Activated CD4-positive, alpha-beta memory T cell treated with anti-CD3 and anti-CD28 coated beads for 36 hours (primary cell): ENCODE measurements around the gene MAP3K9. TPM values are rescaled to one million over a fixed set of nuclear protein-coding genes. Genes with fewer than 3 reads are reported as not detected.

ENCODE experiments used
- CTCF ChIA-PET: fragments of 350-600 bp; sonication (Branson Sonifier 250); formaldehyde crosslinking; loops from one replicate; lab custom pipeline; 2021; ENCODE audit warnings: antibody characterized with exemption, inconsistent platforms; lab: Charles Lee
- POLR2A ChIA-PET: fragments of 350-600 bp; sonication (Branson Sonifier 250); formaldehyde crosslinking; loops from one replicate; lab custom pipeline; 2021; ENCODE audit warnings: antibody characterized with exemption; lab: Charles Lee
- DNase-seq: peaks from one replicate; pipeline ENCODE4 v3.0.0-alpha.2; 2020
- H3K27ac Mint-ChIP-seq: one replicate; pipeline ENCODE4 v1.8.0; 2021; ENCODE audit warnings: mixed read lengths
- H3K27me3 Mint-ChIP-seq: one replicate; pipeline ENCODE4 v1.8.0; 2021; ENCODE audit warnings: mixed read lengths
- H3K36me3 Mint-ChIP-seq: one replicate; pipeline ENCODE4 v1.8.0; 2021; ENCODE audit warnings: mixed read lengths
- H3K4me1 Mint-ChIP-seq: one replicate; pipeline ENCODE4 v1.8.0; 2021; ENCODE audit warnings: low read depth, mixed read lengths
- H3K4me3 Mint-ChIP-seq: one replicate; pipeline ENCODE4 v1.8.0; 2021; ENCODE audit warnings: mild to moderate bottlenecking, mixed read lengths
- H3K9me3 Mint-ChIP-seq: one replicate; pipeline ENCODE4 v1.8.0; 2021; ENCODE audit warnings: mixed read lengths
- intact Hi-C: fragments of 100-400 bp; cut with micrococcal nuclease; formaldehyde crosslinking; loops from one replicate; pipeline ENCODE4 v1.15.1; 2023
- total RNA-seq, 2 experiments: library from RNA; stranded (reverse); gene quantifications; one replicate each; pipeline ENCODE4 v1.2.3, GENCODE V29; 2021

MAP3K9 gene
- total RNA-seq, 2 experiments from 2014 or later, result 5.9 to 6.3 TPM

DNA sequence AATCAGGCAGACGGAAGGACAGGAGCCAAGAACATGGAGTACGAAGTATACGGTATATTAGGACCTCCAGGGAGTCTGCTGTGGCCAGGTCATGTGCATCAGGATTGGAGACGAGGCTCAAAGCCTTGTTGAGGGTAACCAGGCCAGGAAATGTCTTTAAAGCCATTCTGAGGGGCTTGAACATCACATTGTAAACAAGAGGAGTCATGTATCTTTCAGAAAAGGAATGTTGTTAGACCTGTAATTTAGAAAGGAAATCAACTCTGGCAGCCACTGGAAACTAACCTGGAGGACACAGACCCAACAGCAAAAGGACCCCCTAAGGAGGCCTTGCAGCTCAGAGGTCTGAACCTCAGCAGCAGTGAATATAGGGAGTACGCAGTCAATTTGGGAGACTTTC is 7.5 kb downstream of the MAP3K9 start:
- Mint-ChIP-seq H3K27ac (no peak overlapping the region), H3K4me1 (peaks cover 10% of the 10 kb centered on the region), H3K27me3 (no peaks in the 10 kb centered on the region), H3K36me3 (peaks cover 8% of the 10 kb centered on the region), H3K9me3 (no peaks in the 10 kb centered on the region), H3K4me3 (no peak overlapping the region)
- ChIA-PET CTCF (no interaction called here), POLR2A (no interaction called here)
- DNase-seq, result no peak
- intact Hi-C loops, result no loop called here

GRCh38 chr14:70796551-70796950 is 12.8 kb downstream of the MAP3K9 start:
- no peaks in the 10 kb centered on the region for H3K4me1 Mint-ChIP-seq
- H3K36me3 Mint-ChIP-seq, result peaks cover 8% of the 10 kb centered on the region
- ChIA-PET CTCF (no interaction called here), POLR2A (no interaction called here)
- intact Hi-C loops, result no loop called here
- H3K9me3 Mint-ChIP-seq, result no peaks in the 10 kb centered on the region
- DNase-seq, result no peak
- no peaks in the 10 kb centered on the region for H3K27me3 Mint-ChIP-seq
- no peak overlapping the region for H3K4me3 Mint-ChIP-seq
- H3K27ac Mint-ChIP-seq, result no peak overlapping the region

- DNase-seq, result no peak
- H3K4me3 Mint-ChIP-seq, result no peak overlapping the region
- H3K27ac Mint-ChIP-seq, result no peak overlapping the region
- H3K27me3 Mint-ChIP-seq, result no peaks in the 10 kb centered on the region
- POLR2A ChIA-PET, result no interaction called here
- no peaks in the 10 kb centered on the region for H3K4me1 Mint-ChIP-seq
- intact Hi-C loops, result no loop called here
- H3K9me3 Mint-ChIP-seq, result no peaks in the 10 kb centered on the region
- no peaks in the 10 kb centered on the region for H3K36me3 Mint-ChIP-seq
- CTCF ChIA-PET, result interaction anchor here (0.7 kb wide), 1 partner anchor 80 kb away, joined by 4 read pairs; no protein-coding TSS in a partner anchor
These were observed 15.0 kb downstream of the MAP3K9 start for GRCh38 chr14:70794294-70794693.

GRCh38 chr14:70793637-70794036 is 15.7 kb downstream of the MAP3K9 start:
- Mint-ChIP-seq H3K27ac (no peak overlapping the region), H3K36me3 (no peaks in the 10 kb centered on the region), H3K4me3 (no peak overlapping the region), H3K9me3 (no peaks in the 10 kb centered on the region), H3K27me3 (no peaks in the 10 kb centered on the region), H3K4me1 (no peaks in the 10 kb centered on the region)
- CTCF ChIA-PET, result interaction anchor here (0.7 kb wide), 1 partner anchor 79 kb away, joined by 4 read pairs; no protein-coding TSS in a partner anchor
- no peak for DNase-seq
- POLR2A ChIA-PET, result no interaction called here
- intact Hi-C loops, result no loop called here

DNA sequence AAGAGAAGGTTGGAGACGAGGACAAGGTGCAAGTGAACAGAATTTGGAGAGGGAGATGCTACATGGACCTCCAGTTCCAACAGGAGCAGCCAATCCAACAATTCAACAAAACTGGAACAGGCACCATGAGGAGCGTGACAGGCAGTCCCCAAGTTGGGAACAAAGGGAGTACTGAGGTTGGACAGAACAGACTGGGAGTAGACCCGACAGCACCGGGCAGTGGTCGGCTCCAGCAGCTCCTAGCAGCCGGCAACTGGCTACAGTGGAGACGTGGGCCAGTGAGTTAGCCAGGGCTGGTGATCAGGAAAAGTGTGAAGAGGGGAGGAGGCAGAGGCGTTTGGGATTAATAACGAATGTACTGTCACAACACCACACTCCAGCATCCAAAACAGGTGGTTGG is 16.4 kb downstream of the MAP3K9 start:
- Mint-ChIP-seq H3K4me3 (no peak overlapping the region), H3K27ac (no peak overlapping the region), H3K36me3 (no peaks in the 10 kb centered on the region), H3K9me3 (no peaks in the 10 kb centered on the region), H3K4me1 (no peaks in the 10 kb centered on the region), H3K27me3 (no peaks in the 10 kb centered on the region)
- POLR2A ChIA-PET, result no interaction called here
- DNase-seq, result no peak
- intact Hi-C loops, result no loop called here
- CTCF ChIA-PET, result no interaction called here

DNA sequence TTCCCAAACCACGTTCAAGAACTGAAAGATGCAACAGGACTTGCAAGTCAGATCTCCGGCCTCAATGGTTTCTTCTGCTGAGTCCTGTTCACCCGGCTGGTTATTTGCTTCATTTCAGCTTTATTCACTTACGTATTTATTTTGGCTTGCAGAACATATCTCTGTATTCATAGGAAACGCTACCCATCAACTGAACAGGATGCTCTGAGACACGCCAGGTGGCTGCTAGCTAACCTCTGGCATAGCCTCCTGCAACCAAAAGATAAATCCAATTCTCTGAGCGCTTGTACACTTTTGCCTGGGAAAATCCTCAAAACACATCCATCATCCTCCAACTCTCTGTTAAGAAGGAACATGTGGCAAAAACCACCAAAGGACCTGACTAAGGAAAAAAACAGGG is 17.3 kb downstream of the MAP3K9 start:
- intact Hi-C loops, result no loop called here
- ChIA-PET CTCF (interaction anchor here (0.7 to 1.6 kb wide), 2 partner anchors 25 to 764 kb away, joined by 3 read pairs; no protein-coding TSS in a partner anchor), POLR2A (no interaction called here)
- DNase-seq, result no peak
- Mint-ChIP-seq H3K4me3 (no peak overlapping the region), H3K36me3 (no peaks in the 10 kb centered on the region), H3K27ac (no peak overlapping the region), H3K27me3 (no peaks in the 10 kb centered on the region), H3K9me3 (no peaks in the 10 kb centered on the region), H3K4me1 (no peaks in the 10 kb centered on the region)

DNA sequence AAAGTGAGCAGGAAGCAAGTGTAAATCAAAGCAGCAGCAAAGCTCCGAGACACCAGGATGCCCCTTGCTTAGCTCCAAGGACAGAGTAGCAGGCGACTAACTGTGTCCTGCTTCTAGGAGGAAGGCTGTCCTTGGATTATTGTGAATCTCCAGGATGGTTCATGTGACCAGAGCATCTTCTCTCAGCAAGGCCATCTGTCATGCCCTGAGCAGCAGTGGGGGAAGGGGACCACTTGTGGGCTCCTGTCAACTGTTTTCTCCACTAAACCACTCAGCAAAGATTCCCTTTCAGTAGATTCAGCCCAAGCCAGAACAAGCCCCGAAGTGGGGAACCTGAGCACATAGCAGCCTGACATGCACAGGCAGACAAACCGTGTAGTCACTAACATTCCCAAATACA is 19.4 kb downstream of the MAP3K9 start:
- H3K27ac Mint-ChIP-seq, result no peak overlapping the region
- H3K36me3 Mint-ChIP-seq, result no peaks in the 10 kb centered on the region
- no peaks in the 10 kb centered on the region for H3K9me3 Mint-ChIP-seq
- ChIA-PET POLR2A (no interaction called here), CTCF (no interaction called here)
- no peaks in the 10 kb centered on the region for H3K27me3 Mint-ChIP-seq
- intact Hi-C loops, result no loop called here
- no peak for DNase-seq
- H3K4me1 Mint-ChIP-seq, result no peaks in the 10 kb centered on the region
- H3K4me3 Mint-ChIP-seq, result no peak overlapping the region

DNA sequence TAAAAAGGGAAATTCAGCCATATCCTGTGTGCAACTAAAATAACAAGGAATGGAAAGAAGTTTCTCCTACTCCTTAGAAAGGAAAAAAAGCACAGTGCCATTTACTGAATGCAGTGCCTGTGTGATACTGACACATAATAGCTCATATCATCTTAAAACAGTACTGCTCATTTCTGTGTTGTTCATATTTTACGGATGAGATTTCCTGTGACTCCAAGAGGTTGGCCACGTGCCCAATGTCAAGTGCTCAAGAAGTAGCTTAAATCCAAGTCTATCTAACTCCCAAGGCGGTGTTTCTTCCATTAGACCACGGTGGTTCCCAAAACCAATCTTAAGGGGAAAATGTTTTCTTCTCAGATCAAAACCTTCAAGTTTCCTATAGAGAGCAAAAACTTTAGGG is 20.0 kb downstream of the MAP3K9 start:
- Mint-ChIP-seq H3K36me3 (no peaks in the 10 kb centered on the region), H3K9me3 (no peaks in the 10 kb centered on the region), H3K27me3 (no peaks in the 10 kb centered on the region), H3K4me1 (no peaks in the 10 kb centered on the region), H3K4me3 (no peak overlapping the region), H3K27ac (no peak overlapping the region)
- intact Hi-C loops, result no loop called here
- ChIA-PET POLR2A (no interaction called here), CTCF (no interaction called here)
- no peak for DNase-seq

GRCh38 chr14:70788898-70789297 is 20.4 kb downstream of the MAP3K9 start:
- H3K4me1 Mint-ChIP-seq, result no peaks in the 10 kb centered on the region
- POLR2A ChIA-PET, result no interaction called here

GRCh38 chr14:70785556-70785955 is 23.8 kb downstream of the MAP3K9 start:
- POLR2A ChIA-PET, result no interaction called here
- peaks cover 10% of the 10 kb centered on the region for H3K4me1 Mint-ChIP-seq

More at GRCh38 chr14:70788898-70789297, 20.4 kb downstream of the MAP3K9 start:
- CTCF ChIA-PET, result no interaction called here
- Mint-ChIP-seq H3K4me3 (no peak overlapping the region), H3K9me3 (no peaks in the 10 kb centered on the region), H3K27ac (no peak overlapping the region), H3K36me3 (no peaks in the 10 kb centered on the region), H3K27me3 (no peaks in the 10 kb centered on the region)
- intact Hi-C loops, result no loop called here
- DNase-seq, result no peak

DNA sequence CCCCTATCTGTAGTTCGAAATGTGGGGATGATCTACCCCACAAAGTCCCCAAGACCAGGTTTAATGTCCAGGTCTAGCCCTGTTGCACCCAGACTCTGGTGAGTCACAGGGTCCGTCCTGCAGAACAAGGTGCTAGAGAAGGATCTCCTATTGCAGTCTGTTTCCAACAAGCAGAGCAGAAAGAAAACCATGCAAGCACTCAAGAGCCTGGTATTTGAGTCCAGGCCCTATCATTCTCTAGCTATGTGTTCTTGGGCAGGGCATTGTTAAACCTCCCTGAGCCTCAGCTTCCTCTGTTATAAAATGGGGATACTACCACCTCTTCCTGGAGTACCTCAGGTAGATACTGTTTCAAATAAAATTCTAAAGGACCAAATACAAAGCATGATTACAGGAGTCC is 24.4 kb downstream of the MAP3K9 start:
- no peak for DNase-seq
- Mint-ChIP-seq H3K4me1 (peaks cover 10% of the 10 kb centered on the region), H3K36me3 (no peaks in the 10 kb centered on the region), H3K9me3 (no peaks in the 10 kb centered on the region), H3K4me3 (no peak overlapping the region), H3K27me3 (no peaks in the 10 kb centered on the region), H3K27ac (no peak overlapping the region)
- intact Hi-C loops, result no loop called here
- ChIA-PET CTCF (no interaction called here), POLR2A (no interaction called here)

More at GRCh38 chr14:70785556-70785955, 23.8 kb downstream of the MAP3K9 start:
- no peaks in the 10 kb centered on the region for H3K27me3 Mint-ChIP-seq
- no peak overlapping the region for H3K4me3 Mint-ChIP-seq
- no peaks in the 10 kb centered on the region for H3K9me3 Mint-ChIP-seq
- CTCF ChIA-PET, result no interaction called here
- intact Hi-C loops, result no loop called here
- DNase-seq, result no peak
- no peak overlapping the region for H3K27ac Mint-ChIP-seq
- H3K36me3 Mint-ChIP-seq, result no peaks in the 10 kb centered on the region

DNA sequence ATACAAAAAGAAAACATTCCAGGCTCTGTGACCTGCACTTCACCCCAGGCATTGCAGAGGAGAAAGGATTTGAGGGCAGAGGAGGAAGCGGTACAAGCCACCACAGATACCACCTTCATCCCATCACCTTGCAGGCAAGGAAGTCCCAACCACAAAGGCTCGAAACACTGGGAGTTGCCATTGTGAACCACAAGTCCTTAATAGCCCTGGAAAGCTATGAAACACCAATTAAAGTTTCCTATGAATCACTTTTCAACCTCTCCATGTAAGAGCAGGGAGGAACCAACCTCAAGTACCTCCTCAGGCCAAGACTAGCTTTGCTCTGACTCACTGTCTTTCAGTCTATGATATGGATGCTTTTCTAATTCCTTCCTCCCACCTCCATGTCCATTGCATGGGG is 27.0 kb downstream of the MAP3K9 start:
- no peak overlapping the region for H3K4me3 Mint-ChIP-seq
- H3K9me3 Mint-ChIP-seq, result no peaks in the 10 kb centered on the region
- no peak overlapping the region for H3K27ac Mint-ChIP-seq
- intact Hi-C loops, result no loop called here
- DNase-seq, result no peak
- no peaks in the 10 kb centered on the region for H3K27me3 Mint-ChIP-seq
- POLR2A ChIA-PET, result no interaction called here
- H3K36me3 Mint-ChIP-seq, result no peaks in the 10 kb centered on the region
- peaks cover 10% of the 10 kb centered on the region for H3K4me1 Mint-ChIP-seq
- CTCF ChIA-PET, result no interaction called here

DNA sequence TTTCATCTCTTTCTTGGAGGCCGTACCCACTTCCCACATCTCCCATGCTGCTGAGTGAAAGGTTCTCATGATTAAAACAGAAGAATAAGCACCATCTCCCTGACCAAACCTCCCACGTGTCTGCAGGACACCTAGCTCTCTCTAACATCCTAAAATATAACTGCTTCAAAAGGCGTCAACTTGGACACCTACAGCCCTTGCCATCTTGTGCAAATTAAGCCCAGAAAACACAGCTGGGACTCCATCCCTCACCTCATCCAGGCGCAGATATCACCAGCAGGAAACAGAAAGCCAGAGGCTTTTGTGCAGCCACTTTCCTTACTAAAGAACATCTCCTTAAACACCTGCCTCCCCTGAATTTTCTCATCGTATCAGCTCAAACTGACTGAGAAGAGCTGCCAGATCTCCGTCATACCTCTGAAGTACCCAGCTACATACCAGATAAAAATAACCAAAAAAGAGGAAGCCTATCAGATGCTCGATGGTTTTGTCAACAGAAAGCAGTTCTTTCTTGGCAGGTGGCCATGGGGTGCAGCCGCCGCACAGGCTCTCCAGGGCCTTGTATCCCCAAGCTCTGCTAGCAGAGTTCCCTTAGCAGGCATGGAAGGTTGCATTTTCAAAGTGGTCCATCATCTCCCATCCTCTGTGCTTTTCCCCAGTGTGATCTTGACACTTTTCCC is 28.8 kb downstream of the MAP3K9 start:
- Mint-ChIP-seq H3K27me3 (no peaks in the 10 kb centered on the region), H3K4me1 (peaks cover 10% of the 10 kb centered on the region), H3K36me3 (no peaks in the 10 kb centered on the region), H3K4me3 (no peak overlapping the region), H3K9me3 (no peaks in the 10 kb centered on the region), H3K27ac (no peak overlapping the region)
- ChIA-PET CTCF (interaction anchor here (1.1 kb wide), 1 partner anchor 10 kb away, joined by 3 read pairs; no protein-coding TSS in a partner anchor), POLR2A (no interaction called here)
- DNase-seq, result no peak
- intact Hi-C loops, result no loop called here
